Smooth muscle cell (in vitro differentiated cells): ENCODE data around the gene CA10. TPM values are rescaled to one million over a fixed set of nuclear protein-coding genes. Genes with fewer than 3 reads are reported as not detected.

Experiments used
- DNase-seq: peaks from one replicate; lab custom pipeline; 2025; ENCODE audit not compliant: unreplicated experiment; lab: John Stamatoyannopoulos, UW
- H2AFZ ChIP-seq: fragments of 200-600 bp; sonication (generic); 2 replicates; pipeline ENCODE4 v1.6.0; 2016; ENCODE audit warnings: antibody characterized with exemption, low read depth, mild to moderate bottlenecking
- H3F3A ChIP-seq: fragments of 200-600 bp; sonication (generic); 2 replicates; pipeline ENCODE4 v1.6.0; 2017; ENCODE audit warnings: antibody characterized with exemption, low read depth
- H3K27ac ChIP-seq: fragments of 200-600 bp; sonication (generic); 2 replicates; pipeline ENCODE4 v1.5.1; 2016; ENCODE audit warnings: low read depth, mild to moderate bottlenecking
- H3K27me3 ChIP-seq: fragments of 200-600 bp; sonication (generic); 2 replicates; pipeline ENCODE4 v1.6.1; 2016; ENCODE audit warnings: low read depth, mild to moderate bottlenecking
- H3K36me3 ChIP-seq: fragments of 200-600 bp; sonication (generic); 2 replicates; pipeline ENCODE4 v1.5.1; 2016; ENCODE audit warnings: low read depth
- H3K4me1 ChIP-seq: fragments of 200-600 bp; sonication (generic); 2 replicates; pipeline ENCODE4 v1.5.1; 2016; ENCODE audit warnings: low read depth
- H3K4me2 ChIP-seq: fragments of 200-600 bp; sonication (generic); 2 replicates; pipeline ENCODE4 v1.6.0; 2016; ENCODE audit warnings: mild to moderate bottlenecking
- H3K4me3 ChIP-seq: fragments of 200-600 bp; sonication (generic); 2 replicates; pipeline ENCODE4 v1.5.1; 2016; ENCODE audit warnings: mild to moderate bottlenecking
- H3K79me2 ChIP-seq: fragments of 200-600 bp; sonication (generic); 2 replicates; pipeline ENCODE4 v1.6.0; 2016; ENCODE audit warnings: low read depth, mild to moderate bottlenecking
- H3K9ac ChIP-seq: fragments of 200-600 bp; sonication (generic); 2 replicates; pipeline ENCODE4 v1.6.0; 2016; ENCODE audit warnings: low read depth
- H3K9me3 ChIP-seq: fragments of 200-600 bp; sonication (generic); replicated peaks from 2 replicates; pipeline ENCODE4 v1.5.1; 2016; ENCODE audit warnings: low read depth
- H4K20me1 ChIP-seq: fragments of 200-600 bp; sonication (generic); 2 replicates; pipeline ENCODE4 v1.6.0; 2016; ENCODE audit warnings: low read depth
- CTCF ChIP-seq: fragments of 200-600 bp; sonication (generic); IDR thresholded peaks from 2 replicates; pipeline ENCODE4 v1.5.1; 2017; ENCODE audit warnings: borderline replicate concordance, mild to moderate bottlenecking, antibody characterized with exemption; ENCODE audit not compliant: insufficient read depth, poor library complexity, severe bottlenecking
- WGBS: methylation state at CpG from one replicate; pipeline ENCODE4 v1.1.7; 2016; ENCODE audit warnings: low lambda C conversion rate; 5-methylcytosine and 5-hydroxymethylcytosine counted together
- polyA plus RNA-seq: library from polyadenylated mRNA; unstranded; fragments of >200 nt; fragmentation: Nextera tagmentation; extraction: Ambion mirVana; gene quantifications from 2 replicates; pipeline ENCODE4 v1.2.1, GENCODE V29; 2016
- total RNA-seq: library from RNA; depleted of rRNA; stranded (reverse); fragments of >200 nt; gene quantifications from 2 replicates; pipeline ENCODE4 v1.2.3, GENCODE V29; 2014

CA10 gene
- total and polyA plus RNA-seq, 2 experiments from 2014 or later: 0.54 TPM; not detected in 1

- Histone ChIP-seq H3K27me3 (no peaks in the 10 kb centered on the region), H3K4me3 (no peak overlapping the region), H3K4me1 (no peaks in the 10 kb centered on the region), H4K20me1 (no peaks in the 10 kb centered on the region), H3K9ac (no peak overlapping the region), H3F3A (no peaks in the 10 kb centered on the region), H3K4me2 (no peak overlapping the region), H3K27ac (no peak overlapping the region), H3K79me2 (no peaks in the 10 kb centered on the region), H3K36me3 (no peaks in the 10 kb centered on the region), H2AFZ (no peak overlapping the region), H3K9me3 (no peaks in the 10 kb centered on the region)
- no peak for TF ChIP-seq CTCF
- DNase-seq: no peak
- 97% methylated on average over 3 of the region's 3 CpGs for WGBS
Measured at GRCh38 chr17:51807460-51807859, 351.1 kb downstream of the CA10 start.

- Histone ChIP-seq H3K9me3 (no peaks in the 10 kb centered on the region), H3F3A (no peaks in the 10 kb centered on the region)
- WGBS: 96% methylated on average over 1 of the region's 1 CpG
Measured at GRCh38 chr17:51805765-51806164, 352.7 kb downstream of the CA10 start.

GRCh38 chr17:51805185-51805584, 353.3 kb downstream of the CA10 start:
- 61% methylated on average over 2 of the region's 2 CpGs for WGBS
- H2AFZ ChIP-seq: no peak overlapping the region
- H3K27ac ChIP-seq: no peak overlapping the region
- H3K4me2 ChIP-seq: no peak overlapping the region
- H3K4me1 ChIP-seq: no peaks in the 10 kb centered on the region
- H3K27me3 ChIP-seq: no peaks in the 10 kb centered on the region
- H3K79me2 ChIP-seq: no peaks in the 10 kb centered on the region
- H3K4me3 ChIP-seq: no peak overlapping the region
- H3K9ac ChIP-seq: no peak overlapping the region
- H4K20me1 ChIP-seq: no peaks in the 10 kb centered on the region
- H3F3A ChIP-seq: no peaks in the 10 kb centered on the region
- no peak for TF ChIP-seq CTCF
- no peaks in the 10 kb centered on the region for H3K36me3 ChIP-seq
- no peak for DNase-seq
- H3K9me3 ChIP-seq: no peaks in the 10 kb centered on the region

More at GRCh38 chr17:51805765-51806164, 352.7 kb downstream of the CA10 start:
- Histone ChIP-seq H3K9ac (no peak overlapping the region), H3K79me2 (no peaks in the 10 kb centered on the region), H3K27me3 (no peaks in the 10 kb centered on the region), H3K36me3 (no peaks in the 10 kb centered on the region), H4K20me1 (no peaks in the 10 kb centered on the region), H3K4me3 (no peak overlapping the region), H3K4me1 (no peaks in the 10 kb centered on the region), H2AFZ (no peak overlapping the region), H3K27ac (no peak overlapping the region), H3K4me2 (no peak overlapping the region)
- TF ChIP-seq CTCF: no peak
- no peak for DNase-seq

- WGBS: 69% methylated on average over 4 of the region's 4 CpGs
- TF ChIP-seq CTCF: no peak
- no peak overlapping the region for H3K27ac ChIP-seq
- H3K27me3 ChIP-seq: no peaks in the 10 kb centered on the region
- no peak overlapping the region for H2AFZ ChIP-seq
- H3K79me2 ChIP-seq: no peaks in the 10 kb centered on the region
- H4K20me1 ChIP-seq: no peaks in the 10 kb centered on the region
- no peaks in the 10 kb centered on the region for H3K36me3 ChIP-seq
- H3K4me1 ChIP-seq: no peaks in the 10 kb centered on the region
- H3K9me3 ChIP-seq: no peaks in the 10 kb centered on the region
- H3K4me2 ChIP-seq: no peak overlapping the region
- DNase-seq: no peak
- H3K9ac ChIP-seq: no peak overlapping the region
- no peak overlapping the region for H3K4me3 ChIP-seq
- H3F3A ChIP-seq: no peaks in the 10 kb centered on the region
Measured at GRCh38 chr17:51803161-51803560, 355.4 kb downstream of the CA10 start.
